H9 (cell line): ENCODE results near the gene TNFRSF21. TPM values are rescaled to one million over a fixed set of nuclear protein-coding genes. Genes with fewer than 3 reads are reported as not detected.

ENCODE experiments used
- DNase-seq: peaks from one replicate; pipeline ENCODE4 v3.0.0-alpha.2; 2017
- H2AFZ ChIP-seq: one replicate; pipeline ENCODE4 v1.6.1; 2013; ENCODE audit warnings: mild to moderate bottlenecking, low read length, control low read depth, moderate library complexity
- H2AK5ac ChIP-seq: 2 replicates; pipeline ENCODE4 v1.6.1; 2013; ENCODE audit warnings: low read length, control low read depth, mixed read lengths; ENCODE audit not compliant: insufficient read length
- H2BK120ac ChIP-seq: one replicate; pipeline ENCODE4 v1.6.1; 2013; ENCODE audit warnings: low read depth, mild to moderate bottlenecking, low read length, control low read depth, inconsistent platforms; ENCODE audit not compliant: poor library complexity, severe bottlenecking
- H2BK12ac ChIP-seq: 2 replicates; pipeline ENCODE4 v1.6.1; 2013; ENCODE audit warnings: low read length, control low read depth, mixed read lengths, low read depth; ENCODE audit not compliant: insufficient read length
- H2BK15ac ChIP-seq: 2 replicates; pipeline ENCODE4 v1.6.1; 2013; ENCODE audit warnings: low read depth, low read length, control low read depth
- H2BK20ac ChIP-seq: one replicate; pipeline ENCODE4 v1.6.1; 2013; ENCODE audit warnings: low read depth, mild to moderate bottlenecking, low read length, control low read depth, inconsistent platforms; ENCODE audit not compliant: poor library complexity, severe bottlenecking
- H2BK5ac ChIP-seq: 2 replicates; pipeline ENCODE4 v1.6.1; 2013; ENCODE audit warnings: low read length, control low read depth, mixed read lengths; ENCODE audit not compliant: insufficient read length
- H3K14ac ChIP-seq: 2 replicates; pipeline ENCODE4 v1.6.1; 2013; ENCODE audit warnings: low read length, control low read depth; ENCODE audit not compliant: insufficient read depth
- H3K18ac ChIP-seq: 2 replicates; pipeline ENCODE4 v1.6.1; 2013; ENCODE audit warnings: low read depth, mild to moderate bottlenecking, mixed read lengths, low read length, control low read depth; ENCODE audit not compliant: insufficient read length
- H3K23ac ChIP-seq: 2 replicates; pipeline ENCODE4 v1.6.1; 2013; ENCODE audit warnings: low read length, control low read depth, mixed read lengths, low read depth; ENCODE audit not compliant: insufficient read length
- H3K23me2 ChIP-seq: 2 replicates; pipeline ENCODE4 v1.6.1; 2013; ENCODE audit warnings: low read depth, mild to moderate bottlenecking, mixed read lengths, low read length, control low read depth; ENCODE audit not compliant: insufficient read length, poor library complexity, severe bottlenecking
- H3K27ac ChIP-seq: 2 replicates; pipeline ENCODE4 v1.5.1; 2013; ENCODE audit warnings: low read length, control low read depth, mixed read lengths, low read depth; ENCODE audit not compliant: insufficient read length
- H3K27me3 ChIP-seq: 2 replicates; pipeline ENCODE4 v1.6.1; 2013; ENCODE audit warnings: low read length, control low read depth, inconsistent platforms; ENCODE audit not compliant: insufficient read depth
- H3K4ac ChIP-seq: 2 replicates; pipeline ENCODE4 v1.6.1; 2013; ENCODE audit warnings: low read depth, mild to moderate bottlenecking, control low read depth, inconsistent platforms, low read length, moderate library complexity
- H3K4me1 ChIP-seq: 2 replicates; pipeline ENCODE4 v1.6.1; 2013; ENCODE audit warnings: low read length, control low read depth, inconsistent platforms; ENCODE audit not compliant: insufficient read depth
- H3K4me2 ChIP-seq: 2 replicates; pipeline ENCODE4 v1.6.1; 2013; ENCODE audit warnings: low read length, control low read depth, mixed read lengths; ENCODE audit not compliant: insufficient read length, insufficient read depth
- H3K56ac ChIP-seq: 2 replicates; pipeline ENCODE4 v1.6.1; 2013; ENCODE audit warnings: low read depth, mild to moderate bottlenecking, mixed read lengths, low read length, control low read depth; ENCODE audit not compliant: insufficient read length
- H3K79me1 ChIP-seq: 2 replicates; pipeline ENCODE4 v1.6.1; 2013; ENCODE audit warnings: low read depth, mild to moderate bottlenecking, moderate library complexity, low read length, control low read depth, inconsistent platforms; ENCODE audit not compliant: insufficient read depth, poor library complexity, severe bottlenecking
- H3K79me2 ChIP-seq: 2 replicates; pipeline ENCODE4 v1.6.1; 2013; ENCODE audit warnings: low read length, control low read depth, inconsistent platforms; ENCODE audit not compliant: insufficient read depth
- H3K9ac ChIP-seq: 2 replicates; pipeline ENCODE4 v1.6.1; 2013; ENCODE audit warnings: low read length, control low read depth, mixed read lengths; ENCODE audit not compliant: insufficient read length; ENCODE audit errors: extremely low read depth
- H3K9me3 ChIP-seq: one replicate; pipeline ENCODE4 v1.6.1; 2013; ENCODE audit warnings: low read depth, low read length, inconsistent platforms; ENCODE audit not compliant: control insufficient read depth
- H3T11ph ChIP-seq: one replicate; pipeline ENCODE4 v1.6.1; 2013; ENCODE audit warnings: mild to moderate bottlenecking, low read length, control low read depth, inconsistent platforms
- H4K20me1 ChIP-seq: one replicate; pipeline ENCODE4 v1.6.1; 2013; ENCODE audit not compliant: control insufficient read depth, insufficient read length, insufficient read depth
- H4K5ac ChIP-seq: 2 replicates; pipeline ENCODE4 v1.6.1; 2013; ENCODE audit warnings: low read depth, mild to moderate bottlenecking, mixed read lengths, low read length, control low read depth; ENCODE audit not compliant: insufficient read length
- H4K8ac ChIP-seq: replicated peaks from 2 replicates; pipeline ENCODE4 v1.6.1; 2013; ENCODE audit warnings: low read length, control low read depth, mixed read lengths, low read depth; ENCODE audit not compliant: insufficient read length
- H4K91ac ChIP-seq: 2 replicates; pipeline ENCODE4 v1.6.1; 2013; ENCODE audit warnings: low read depth, mild to moderate bottlenecking, moderate library complexity, mixed read lengths, low read length, control low read depth; ENCODE audit not compliant: insufficient read length
- H3K27ac Mint-ChIP-seq, 3 experiments: 2 replicates in 2 of 3; 3 replicates in 1 of 3; pipeline ENCODE4 v1.8.0; 2020 to 2021; ENCODE audit warnings: mixed read lengths in 3 of 3, mild to moderate bottlenecking in 1 of 3, moderate library complexity in 1 of 3
- H3K27me3 Mint-ChIP-seq: 2 replicates; pipeline ENCODE4 v1.8.0; 2021; ENCODE audit warnings: low read depth, mild to moderate bottlenecking, moderate library complexity, mixed read lengths
- H3K36me3 Mint-ChIP-seq, 3 experiments: 2 replicates in 2 of 3; 3 replicates in 1 of 3; pipeline ENCODE4 v1.8.0; 2020 to 2021; ENCODE audit warnings: low read depth in 3 of 3, mixed read lengths in 3 of 3; ENCODE audit not compliant: insufficient read depth in 1 of 3
- H3K4me1 Mint-ChIP-seq, 2 experiments: 2 replicates each; pipeline ENCODE4 v1.8.0; 2020; ENCODE audit warnings: mixed read lengths in 2 of 2
- H3K4me3 Mint-ChIP-seq, 2 experiments: 2 replicates in 1 of 2; 3 replicates in 1 of 2; pipeline ENCODE4 v1.8.0; 2020 to 2021; ENCODE audit warnings: mild to moderate bottlenecking in 2 of 2, mixed read lengths in 2 of 2, moderate library complexity in 1 of 2
- H3K9me3 Mint-ChIP-seq, 2 experiments: 2 replicates in 1 of 2; 3 replicates in 1 of 2; pipeline ENCODE4 v1.8.0; 2020; ENCODE audit warnings: mild to moderate bottlenecking in 2 of 2, mixed read lengths in 2 of 2, moderate library complexity in 1 of 2
- CTCF ChIP-seq: fragments of 200-600 bp; sonication (generic); conservative IDR thresholded peaks from 3 replicates; pipeline ENCODE4 v1.8.0; 2021; ENCODE audit warnings: antibody characterized with exemption, mild to moderate bottlenecking
- WGBS: extraction: QIAGEN DNeasy Blood & Tissue Kit; methylation state at CpG from one replicate; pipeline ENCODE4 v1.1.7; 2013; ENCODE audit warnings: missing lambda C conversion rate, low lambda C conversion rate, mixed read lengths; ENCODE audit not compliant: insufficient read length; ENCODE audit errors: extremely low coverage; 5-methylcytosine and 5-hydroxymethylcytosine counted together
- total RNA-seq: library from RNA; stranded (reverse); gene quantifications from 2 replicates; pipeline ENCODE4 v1.2.1, GENCODE V29; 2021

TNFRSF21 gene
- total RNA-seq, 1 experiment from 2014 or later, result 39.1 TPM

- H3K27me3 ChIP-seq, result no peaks in the 10 kb centered on the region
- H2BK20ac ChIP-seq, result no peak overlapping the region
- H4K5ac ChIP-seq, result no peak overlapping the region
- no peak overlapping the region for H3K4me2 ChIP-seq
- peaks cover 4% of the 10 kb centered on the region; the same call in 1 of the 2 replicates for H3K79me2 ChIP-seq
- H3T11ph ChIP-seq, result no peak overlapping the region
- no peak overlapping the region for H2AFZ ChIP-seq
- H2BK12ac ChIP-seq, result no peak overlapping the region
- H3K79me1 ChIP-seq, result no peaks in the 10 kb centered on the region
- Mint-ChIP-seq H3K27ac (peak overlapping the region; percentile 1 to 34 (median 30); a peak in 5 of 7 replicates), H3K4me1 (peaks cover 28 to 31% of the 10 kb centered on the region in 2 experiments), H3K4me3 (no peak overlapping the region), H3K27me3 (no peaks in the 10 kb centered on the region), H3K36me3 (peaks cover 15 to 29% (median 23%) of the 10 kb centered on the region in 3 experiments; a peak in 6 of 7 replicates), H3K9me3 (no peaks in the 10 kb centered on the region)
- no peak overlapping the region for H3K18ac ChIP-seq
- H3K56ac ChIP-seq, result no peak overlapping the region
- H3K4me1 ChIP-seq, result peaks cover 9% of the 10 kb centered on the region
- no CpG with 5 or more reads among the region's 8 CpGs for WGBS
- H2AK5ac ChIP-seq, result no peak overlapping the region
- H3K23me2 ChIP-seq, result no peaks in the 10 kb centered on the region
- H3K4ac ChIP-seq, result no peak overlapping the region
- no peak overlapping the region for H3K27ac ChIP-seq
- no peak overlapping the region for H3K23ac ChIP-seq
- H2BK15ac ChIP-seq, result no peak overlapping the region
- H3K9ac ChIP-seq, result no peak overlapping the region
- no peak for TF ChIP-seq CTCF
- H4K8ac ChIP-seq, result no peak overlapping the region
- no peak overlapping the region for H4K91ac ChIP-seq
- H2BK120ac ChIP-seq, result no peak overlapping the region
- H3K14ac ChIP-seq, result no peak overlapping the region
- H4K20me1 ChIP-seq, result no peaks in the 10 kb centered on the region
- H2BK5ac ChIP-seq, result no peak overlapping the region
- no peak for DNase-seq
- no peaks in the 10 kb centered on the region for H3K9me3 ChIP-seq
Observed at GRCh38 chr6:47235964-47236760, 73.5 kb downstream of the TNFRSF21 start.
